Stomach (tissue), 4 donors: ENCODE results near the gene RPL41.

Experiments
- POLR2A ChIP-seq, 4 donors: fragments of 450-650 bp; IDR thresholded peaks; one replicate each; pipeline ENCODE4 v1.6.1; 2016; ENCODE audit warnings: antibody characterized with exemption in 4 of 4, control low read depth in 2 of 4, mild to moderate bottlenecking in 1 of 4, moderate library complexity in 1 of 4
- POLR2AphosphoS5 ChIP-seq, 3 donors: sonication (generic); formaldehyde crosslinking; IDR thresholded peaks; one replicate each; pipeline ENCODE4 v1.6.1; 2016; ENCODE audit warnings: antibody characterized with exemption in 3 of 3
- TF ChIP-seq, protein P1 (sequence below), 7 experiments: fragments of 450-650 bp in 4 of 7; fragments of 200-600 bp in 3 of 7; sonication (generic) in 3 of 7; IDR thresholded peaks; one replicate each; pipeline ENCODE4 v1.5.1; 2016 to 2019; ENCODE audit warnings: antibody characterized with exemption in 7 of 7, control low read depth in 2 of 7, mild to moderate bottlenecking in 1 of 7

DNA sequence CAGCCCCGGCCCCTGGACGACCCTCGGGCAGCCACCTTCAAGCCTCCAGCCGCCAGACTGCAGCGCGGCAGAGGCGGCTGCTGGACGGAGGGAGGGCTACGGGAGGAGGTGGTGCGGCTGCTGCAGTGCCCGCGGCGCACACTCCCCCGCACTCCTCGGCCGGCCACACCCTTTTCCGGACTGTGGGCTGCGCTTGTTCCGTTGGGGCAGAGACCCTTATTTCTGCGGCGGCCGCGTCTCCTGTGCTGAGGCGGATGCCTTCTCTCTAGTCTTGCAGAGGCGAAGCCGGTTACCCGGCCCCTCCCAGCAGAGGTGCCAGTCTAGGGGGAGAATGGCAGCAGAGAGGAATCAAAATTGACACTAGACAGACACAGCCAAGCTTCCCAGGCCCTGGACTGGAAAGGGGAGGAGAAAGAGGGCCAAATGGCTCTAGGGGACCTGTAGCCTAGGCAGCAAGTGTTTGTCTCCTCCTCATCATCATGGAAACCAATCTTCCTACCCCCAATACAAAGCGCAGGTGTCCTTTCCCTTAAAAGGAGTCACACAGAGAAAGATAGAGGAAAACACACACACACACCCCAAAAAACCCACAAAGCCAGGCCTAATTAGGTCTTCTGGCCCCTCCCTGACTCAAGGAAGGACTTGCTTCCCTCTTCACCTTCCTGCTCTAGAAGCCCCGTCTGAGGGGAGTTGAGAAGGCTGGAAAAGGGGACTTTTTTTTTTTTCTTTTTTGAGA, 12.9 kb downstream of the RPL41 start:
- TF ChIP-seq POLR2A (IDR thresholded peaks at IDR 0.05) = no peak
- TF ChIP-seq, protein P1, sequence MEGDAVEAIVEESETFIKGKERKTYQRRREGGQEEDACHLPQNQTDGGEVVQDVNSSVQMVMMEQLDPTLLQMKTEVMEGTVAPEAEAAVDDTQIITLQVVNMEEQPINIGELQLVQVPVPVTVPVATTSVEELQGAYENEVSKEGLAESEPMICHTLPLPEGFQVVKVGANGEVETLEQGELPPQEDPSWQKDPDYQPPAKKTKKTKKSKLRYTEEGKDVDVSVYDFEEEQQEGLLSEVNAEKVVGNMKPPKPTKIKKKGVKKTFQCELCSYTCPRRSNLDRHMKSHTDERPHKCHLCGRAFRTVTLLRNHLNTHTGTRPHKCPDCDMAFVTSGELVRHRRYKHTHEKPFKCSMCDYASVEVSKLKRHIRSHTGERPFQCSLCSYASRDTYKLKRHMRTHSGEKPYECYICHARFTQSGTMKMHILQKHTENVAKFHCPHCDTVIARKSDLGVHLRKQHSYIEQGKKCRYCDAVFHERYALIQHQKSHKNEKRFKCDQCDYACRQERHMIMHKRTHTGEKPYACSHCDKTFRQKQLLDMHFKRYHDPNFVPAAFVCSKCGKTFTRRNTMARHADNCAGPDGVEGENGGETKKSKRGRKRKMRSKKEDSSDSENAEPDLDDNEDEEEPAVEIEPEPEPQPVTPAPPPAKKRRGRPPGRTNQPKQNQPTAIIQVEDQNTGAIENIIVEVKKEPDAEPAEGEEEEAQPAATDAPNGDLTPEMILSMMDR (IDR thresholded peaks at IDR 0.05) = no peak
- TF ChIP-seq POLR2AphosphoS5 (IDR thresholded peaks at IDR 0.05) = peak; percentile 8 to 72 (median 34)
